ENCODE data around the gene SIGLEC10.
"Not testable (repeated sequence)": the region's sequence is repeated elsewhere in the genome, so short reads cannot be mapped to it uniquely, and the experiment has no call there.

Gene SIGLEC10, protein sequence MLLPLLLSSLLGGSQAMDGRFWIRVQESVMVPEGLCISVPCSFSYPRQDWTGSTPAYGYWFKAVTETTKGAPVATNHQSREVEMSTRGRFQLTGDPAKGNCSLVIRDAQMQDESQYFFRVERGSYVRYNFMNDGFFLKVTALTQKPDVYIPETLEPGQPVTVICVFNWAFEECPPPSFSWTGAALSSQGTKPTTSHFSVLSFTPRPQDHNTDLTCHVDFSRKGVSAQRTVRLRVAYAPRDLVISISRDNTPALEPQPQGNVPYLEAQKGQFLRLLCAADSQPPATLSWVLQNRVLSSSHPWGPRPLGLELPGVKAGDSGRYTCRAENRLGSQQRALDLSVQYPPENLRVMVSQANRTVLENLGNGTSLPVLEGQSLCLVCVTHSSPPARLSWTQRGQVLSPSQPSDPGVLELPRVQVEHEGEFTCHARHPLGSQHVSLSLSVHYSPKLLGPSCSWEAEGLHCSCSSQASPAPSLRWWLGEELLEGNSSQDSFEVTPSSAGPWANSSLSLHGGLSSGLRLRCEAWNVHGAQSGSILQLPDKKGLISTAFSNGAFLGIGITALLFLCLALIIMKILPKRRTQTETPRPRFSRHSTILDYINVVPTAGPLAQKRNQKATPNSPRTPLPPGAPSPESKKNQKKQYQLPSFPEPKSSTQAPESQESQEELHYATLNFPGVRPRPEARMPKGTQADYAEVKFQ

DNA sequence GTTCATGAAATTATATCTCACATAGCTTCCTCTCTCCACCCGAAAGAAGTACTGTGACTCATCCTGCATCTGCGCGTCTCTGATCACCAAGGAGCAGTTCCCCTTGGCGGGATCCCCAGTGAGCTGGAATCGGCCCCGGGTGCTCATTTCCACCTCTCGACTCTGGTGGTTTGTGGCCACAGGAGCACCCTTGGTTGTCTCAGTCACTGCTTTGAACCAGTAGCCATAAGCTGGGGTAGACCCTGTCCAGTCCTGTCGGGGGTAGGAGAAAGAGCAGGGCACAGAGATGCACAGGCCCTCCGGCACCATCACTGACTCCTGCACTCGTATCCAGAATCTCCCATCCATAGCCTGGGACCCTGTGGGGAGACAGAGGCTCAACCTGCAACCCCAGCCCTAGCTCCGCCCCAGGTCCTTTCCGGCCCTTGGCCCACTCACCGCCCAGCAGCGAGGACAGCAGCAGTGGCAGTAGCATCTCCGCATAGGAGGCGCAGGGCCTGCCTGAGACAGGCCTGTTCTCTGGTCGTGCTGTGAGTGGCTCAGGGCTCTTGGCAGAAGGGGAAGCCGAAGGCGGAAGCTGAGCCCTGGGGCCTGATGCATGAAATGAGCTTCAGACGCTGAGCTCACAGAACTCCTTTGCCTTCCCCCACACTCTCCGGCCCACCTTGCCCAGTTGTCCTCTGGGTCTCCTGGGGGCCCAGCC, at the start of gene SIGLEC10:
SIGLEC10 (minus strand) TSS at position 536 of the 703 bp plus-strand sequence; CDS start at position 475, 61 bp downstream.
- H3K4me3 ChIP-seq (ENCODE audit: low read depth, low read length), result no peak within 1 kb of the TSS
- DNase-seq (ENCODE audit: low read depth, low spot score), result no peak
- TF ChIP-seq, protein P1, sequence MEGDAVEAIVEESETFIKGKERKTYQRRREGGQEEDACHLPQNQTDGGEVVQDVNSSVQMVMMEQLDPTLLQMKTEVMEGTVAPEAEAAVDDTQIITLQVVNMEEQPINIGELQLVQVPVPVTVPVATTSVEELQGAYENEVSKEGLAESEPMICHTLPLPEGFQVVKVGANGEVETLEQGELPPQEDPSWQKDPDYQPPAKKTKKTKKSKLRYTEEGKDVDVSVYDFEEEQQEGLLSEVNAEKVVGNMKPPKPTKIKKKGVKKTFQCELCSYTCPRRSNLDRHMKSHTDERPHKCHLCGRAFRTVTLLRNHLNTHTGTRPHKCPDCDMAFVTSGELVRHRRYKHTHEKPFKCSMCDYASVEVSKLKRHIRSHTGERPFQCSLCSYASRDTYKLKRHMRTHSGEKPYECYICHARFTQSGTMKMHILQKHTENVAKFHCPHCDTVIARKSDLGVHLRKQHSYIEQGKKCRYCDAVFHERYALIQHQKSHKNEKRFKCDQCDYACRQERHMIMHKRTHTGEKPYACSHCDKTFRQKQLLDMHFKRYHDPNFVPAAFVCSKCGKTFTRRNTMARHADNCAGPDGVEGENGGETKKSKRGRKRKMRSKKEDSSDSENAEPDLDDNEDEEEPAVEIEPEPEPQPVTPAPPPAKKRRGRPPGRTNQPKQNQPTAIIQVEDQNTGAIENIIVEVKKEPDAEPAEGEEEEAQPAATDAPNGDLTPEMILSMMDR (IDR thresholded peaks at IDR 0.05; ENCODE audit: insufficient read depth, low read length, missing control alignments), result no peak
- CTCF ChIA-PET, result interaction anchor here (1.0 to 1.5 kb wide), 3 partner anchors 17 to 21 kb away, joined by 3 to 4 read pairs (median 4); no protein-coding TSS in a partner anchor
- POLR2A ChIA-PET, result no interaction called here

DNA sequence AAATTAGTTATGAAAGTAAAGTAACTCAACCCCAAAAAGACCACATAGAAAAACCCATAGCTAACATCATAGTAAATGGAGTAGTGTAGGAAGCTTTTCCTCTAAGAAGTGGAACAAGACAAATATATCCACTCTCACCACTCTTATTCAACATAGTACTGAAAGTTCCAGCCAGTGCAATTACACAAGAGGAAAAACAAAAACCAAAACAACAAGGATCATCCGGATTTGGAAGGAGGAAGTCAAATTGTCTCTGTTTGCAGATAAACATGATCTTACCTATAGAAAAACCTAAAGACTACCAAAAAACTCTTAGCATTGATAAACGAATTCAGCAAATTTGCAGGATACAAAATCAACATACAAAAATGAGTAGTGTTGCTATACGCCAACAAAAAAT, 49.3 kb upstream of the SIGLEC10 start:
- TF ChIP-seq, protein P1 (IDR thresholded peaks at IDR 0.05; ENCODE audit: insufficient read depth, low read length, missing control alignments), result no peak
- POLR2A ChIA-PET, result no interaction called here
- no peak for DNase-seq (ENCODE audit: low read depth, low spot score)
- CTCF ChIA-PET, result interaction anchor here (2.2 kb wide), 1 partner anchor 48 kb away, joined by 7 read pairs; no protein-coding TSS in a partner anchor
- H3K4me3 ChIP-seq (ENCODE audit: low read depth, low read length), result no peak overlapping the region

DNA sequence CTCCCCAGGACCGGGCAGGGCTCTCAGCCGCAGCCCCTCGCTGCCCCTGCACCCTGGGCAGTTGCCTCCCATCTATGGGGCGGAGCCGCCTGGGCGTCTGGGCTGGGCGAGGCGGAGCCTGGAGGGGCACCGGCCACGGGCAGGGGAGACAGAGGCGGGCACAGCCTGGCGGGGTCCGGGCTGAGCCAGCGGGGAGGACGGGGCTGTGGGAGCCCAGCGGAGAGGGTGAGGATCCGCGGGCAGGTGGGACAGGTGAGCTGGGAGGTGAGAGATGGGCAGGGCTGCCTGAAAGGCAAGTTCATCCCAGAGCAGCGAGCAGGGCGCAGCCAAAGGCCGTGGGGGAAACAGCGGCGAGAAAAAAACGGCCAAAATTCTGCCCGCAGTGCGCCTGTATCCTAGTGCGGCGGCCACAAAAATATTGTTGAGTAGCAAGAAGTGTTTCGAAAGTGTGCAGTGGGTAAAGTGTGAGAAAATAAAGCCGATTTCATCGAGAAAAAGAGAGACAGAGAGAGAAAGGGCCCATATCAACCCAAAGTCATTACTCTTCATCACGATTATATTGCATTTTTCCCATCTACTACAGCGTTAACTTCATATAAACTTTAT, 46.6 kb upstream of the SIGLEC10 start:
- CTCF ChIA-PET; H3K4me3 ChIP-seq (ENCODE audit: low read depth, low read length); DNase-seq (ENCODE audit: low read depth, low spot score); POLR2A ChIA-PET: not testable (repeated sequence)

DNA sequence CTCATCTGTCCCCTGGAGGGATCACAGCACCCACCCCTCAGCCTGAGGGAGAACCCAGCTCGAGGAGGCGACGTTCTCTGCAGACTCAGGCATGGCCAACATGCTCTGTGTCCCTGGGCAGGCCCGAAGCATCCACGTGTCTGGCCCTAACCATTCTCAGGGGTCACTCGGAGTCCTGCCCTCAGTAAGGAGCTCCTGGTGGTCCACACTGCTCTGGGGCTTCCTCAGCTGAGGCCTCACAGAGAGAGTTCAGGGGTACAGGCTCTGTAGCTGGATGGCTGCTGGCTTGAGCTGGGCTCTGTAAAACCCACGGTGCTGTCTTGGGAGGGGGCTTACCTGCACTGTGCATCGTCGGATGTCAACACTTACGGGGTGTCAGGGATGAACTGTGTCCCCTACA, 45.2 kb upstream of the SIGLEC10 start:
- ChIA-PET POLR2A (no interaction called here), CTCF (interaction anchor here (0.7 to 2.9 kb wide), 4 partner anchors 11 to 155 kb away, joined by 3 to 14 read pairs (median 3); no protein-coding TSS in a partner anchor)
- H3K4me3 ChIP-seq (ENCODE audit: low read depth, low read length), result no peak overlapping the region
- no peak for DNase-seq (ENCODE audit: low read depth, low spot score)
- TF ChIP-seq, protein P1 (IDR thresholded peaks at IDR 0.05; ENCODE audit: insufficient read depth, low read length, missing control alignments), result no peak

DNA sequence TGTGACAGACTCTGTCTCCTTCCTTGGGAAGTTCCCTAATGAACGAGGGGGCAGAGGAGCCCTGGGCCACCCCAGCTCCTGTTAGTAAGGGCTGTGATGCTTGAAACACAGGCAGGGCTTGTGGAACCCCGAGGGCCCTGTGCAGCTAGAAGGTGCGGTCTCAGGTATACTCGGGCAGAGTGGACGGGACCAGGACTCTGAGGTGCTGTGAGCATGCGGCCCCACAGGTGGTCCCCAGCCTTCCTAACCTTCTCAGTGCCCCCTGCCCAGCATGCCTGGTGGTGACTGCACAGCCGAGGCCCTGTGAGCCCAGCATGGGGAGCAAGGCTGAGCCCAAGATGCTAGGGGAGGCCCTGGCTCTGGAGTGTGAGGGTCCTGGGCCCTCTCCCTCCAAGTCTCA, 44.8 kb upstream of the SIGLEC10 start:
- CTCF ChIA-PET, result interaction anchor here (1.0 to 2.9 kb wide), 2 partner anchors 11 to 13 kb away, joined by 3 to 14 read pairs; no protein-coding TSS in a partner anchor
- no peak overlapping the region for H3K4me3 ChIP-seq (ENCODE audit: low read depth, low read length)
- POLR2A ChIA-PET, result no interaction called here
- TF ChIP-seq, protein P1 (IDR thresholded peaks at IDR 0.05; ENCODE audit: insufficient read depth, low read length, missing control alignments), result no peak
- no peak for DNase-seq (ENCODE audit: low read depth, low spot score)

DNA sequence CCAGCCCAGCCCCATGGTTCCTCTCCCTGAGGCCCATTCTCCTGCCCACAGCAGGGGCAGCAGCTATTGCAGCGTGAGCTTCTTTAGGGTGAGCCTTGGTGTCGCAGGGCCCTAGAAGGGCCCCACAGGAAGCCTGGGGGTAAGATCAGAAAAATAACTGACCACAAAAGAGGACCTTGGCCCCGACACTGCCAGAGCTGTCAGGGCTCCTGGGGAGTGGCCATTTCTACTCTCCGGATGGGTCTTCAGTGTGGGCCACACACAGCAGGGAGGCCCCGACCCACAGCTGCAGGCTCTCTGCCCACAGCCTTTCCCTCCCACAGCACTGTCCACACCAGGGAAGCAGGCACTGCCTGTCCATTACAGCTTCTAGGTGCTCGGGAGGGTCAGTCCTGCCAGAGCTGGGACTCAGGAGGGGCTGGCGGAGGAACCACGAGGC, 44.3 kb upstream of the SIGLEC10 start:
- POLR2A ChIA-PET, result no interaction called here
- H3K4me3 ChIP-seq (ENCODE audit: low read depth, low read length), result no peak overlapping the region
- no peak for DNase-seq (ENCODE audit: low read depth, low spot score)
- TF ChIP-seq, protein P1 (IDR thresholded peaks at IDR 0.05; ENCODE audit: insufficient read depth, low read length, missing control alignments), result no peak
- CTCF ChIA-PET, result interaction anchor here (2.9 kb wide), 1 partner anchor 12 kb away, joined by 14 read pairs; no protein-coding TSS in a partner anchor

Measured in AG04449 (cell line).